GM12878 (cell line): ENCODE measurements around the gene SCAP.

Experiments
- CHD1 ChIP-seq: IDR thresholded peaks from 2 replicates; pipeline ENCODE4 v1.6.1; 2012; ENCODE audit warnings: low read depth, low read length, improper control_type of control experiment
- CTCF ChIP-seq, 3 experiments: IDR thresholded peaks in 2 of 3; conservative IDR thresholded peaks in 1 of 3; 2 replicates each; pipeline ENCODE4 v1.5.1; 2011; ENCODE audit warnings: low read depth in 3 of 3, low read length in 3 of 3, mild to moderate bottlenecking in 3 of 3, control low read depth in 2 of 3, moderate library complexity in 2 of 3, inconsistent platforms in 1 of 3, mixed read lengths in 1 of 3; ENCODE audit not compliant: control insufficient read depth in 2 of 3, insufficient read depth in 1 of 3; ENCODE audit errors: extremely low read depth in 1 of 3
- EP300 ChIP-seq, 2 experiments: fragments of 150-350 bp in 1 of 2; IDR thresholded peaks; 2 replicates each; pipeline ENCODE4 v1.6.1; 2011 to 2012; ENCODE audit warnings: low read depth in 2 of 2, low read length in 2 of 2, borderline replicate concordance in 1 of 2, improper control_type of control experiment in 1 of 2, inconsistent platforms in 1 of 2; ENCODE audit not compliant: control insufficient read depth in 1 of 2
- HDAC2 ChIP-seq: fragments of 200-600 bp; sonication (generic); IDR thresholded peaks from 2 replicates; pipeline ENCODE4 v1.6.1; 2017
- RAD21 ChIP-seq: IDR thresholded peaks from 2 replicates; pipeline ENCODE4 v1.6.1; 2011; ENCODE audit warnings: mild to moderate bottlenecking, low read depth, low read length, moderate library complexity; ENCODE audit not compliant: insufficient read depth
- RAD51 ChIP-seq: fragments of 450-650 bp; IDR thresholded peaks from 2 replicates; pipeline ENCODE4 v1.6.1; 2016; ENCODE audit warnings: moderate library complexity, mild to moderate bottlenecking, inconsistent platforms
- RCOR1 ChIP-seq: conservative IDR thresholded peaks from 2 replicates; pipeline ENCODE4 v1.6.1; 2012; ENCODE audit warnings: low read depth, low read length, improper control_type of control experiment
- SMC3 ChIP-seq: IDR thresholded peaks from 2 replicates; pipeline ENCODE4 v1.6.1; 2011; ENCODE audit warnings: low read length, improper control_type of control experiment, borderline replicate concordance
- TF ChIP-seq, protein P1 (sequence below): fragments of 450-650 bp; IDR thresholded peaks from 2 replicates; pipeline ENCODE4 v1.6.1; 2017; ENCODE audit warnings: mild to moderate bottlenecking, moderate library complexity

DNA sequence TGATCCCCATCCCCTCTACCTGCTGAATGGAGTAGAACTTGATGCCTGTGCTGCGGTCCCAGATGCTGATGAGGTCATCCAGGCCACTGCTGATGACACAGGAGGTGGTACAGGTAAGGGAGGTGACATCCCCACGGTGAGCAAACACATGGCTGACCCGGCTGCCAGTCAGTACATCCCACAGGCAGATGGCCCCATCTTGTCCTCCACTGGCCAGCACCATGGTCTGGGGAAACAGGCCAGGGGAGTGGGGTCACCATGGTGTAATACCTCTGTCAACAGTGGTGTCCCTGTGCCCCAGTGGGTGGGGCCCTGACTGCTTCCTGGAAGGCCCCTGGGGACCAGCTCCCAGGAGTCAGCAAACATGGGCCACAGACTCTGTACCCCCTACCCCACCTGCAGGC is 61.6 kb downstream of the SCAP start:
- no peak for TF ChIP-seq RAD51
- TF ChIP-seq SMC3 = no peak
- TF ChIP-seq RCOR1 = no peak
- no peak for TF ChIP-seq HDAC2
- no peak for TF ChIP-seq RAD21
- no peak for TF ChIP-seq CTCF (IDR thresholded peaks at IDR 0.05 in 2 of 3, conservative IDR thresholded peaks at IDR 0.05 in 1 of 3; ENCODE audit: control insufficient read depth in 2 of 3, extremely low read depth in 1 of 3, insufficient read depth in 1 of 3, low read depth in 3 of 3, low read length in 3 of 3)
- TF ChIP-seq CHD1 = no peak
- TF ChIP-seq, protein P1, sequence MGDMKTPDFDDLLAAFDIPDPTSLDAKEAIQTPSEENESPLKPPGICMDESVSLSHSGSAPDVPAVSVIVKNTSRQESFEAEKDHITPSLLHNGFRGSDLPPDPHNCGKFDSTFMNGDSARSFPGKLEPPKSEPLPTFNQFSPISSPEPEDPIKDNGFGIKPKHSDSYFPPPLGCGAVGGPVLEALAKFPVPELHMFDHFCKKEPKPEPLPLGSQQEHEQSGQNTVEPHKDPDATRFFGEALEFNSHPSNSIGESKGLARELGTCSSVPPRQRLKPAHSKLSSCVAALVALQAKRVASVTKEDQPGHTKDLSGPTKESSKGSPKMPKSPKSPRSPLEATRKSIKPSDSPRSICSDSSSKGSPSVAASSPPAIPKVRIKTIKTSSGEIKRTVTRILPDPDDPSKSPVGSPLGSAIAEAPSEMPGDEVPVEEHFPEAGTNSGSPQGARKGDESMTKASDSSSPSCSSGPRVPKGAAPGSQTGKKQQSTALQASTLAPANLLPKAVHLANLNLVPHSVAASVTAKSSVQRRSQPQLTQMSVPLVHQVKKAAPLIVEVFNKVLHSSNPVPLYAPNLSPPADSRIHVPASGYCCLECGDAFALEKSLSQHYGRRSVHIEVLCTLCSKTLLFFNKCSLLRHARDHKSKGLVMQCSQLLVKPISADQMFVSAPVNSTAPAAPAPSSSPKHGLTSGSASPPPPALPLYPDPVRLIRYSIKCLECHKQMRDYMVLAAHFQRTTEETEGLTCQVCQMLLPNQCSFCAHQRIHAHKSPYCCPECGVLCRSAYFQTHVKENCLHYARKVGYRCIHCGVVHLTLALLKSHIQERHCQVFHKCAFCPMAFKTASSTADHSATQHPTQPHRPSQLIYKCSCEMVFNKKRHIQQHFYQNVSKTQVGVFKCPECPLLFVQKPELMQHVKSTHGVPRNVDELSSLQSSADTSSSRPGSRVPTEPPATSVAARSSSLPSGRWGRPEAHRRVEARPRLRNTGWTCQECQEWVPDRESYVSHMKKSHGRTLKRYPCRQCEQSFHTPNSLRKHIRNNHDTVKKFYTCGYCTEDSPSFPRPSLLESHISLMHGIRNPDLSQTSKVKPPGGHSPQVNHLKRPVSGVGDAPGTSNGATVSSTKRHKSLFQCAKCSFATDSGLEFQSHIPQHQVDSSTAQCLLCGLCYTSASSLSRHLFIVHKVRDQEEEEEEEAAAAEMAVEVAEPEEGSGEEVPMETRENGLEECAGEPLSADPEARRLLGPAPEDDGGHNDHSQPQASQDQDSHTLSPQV = no peak
- TF ChIP-seq EP300 (IDR thresholded peaks at IDR 0.05; ENCODE audit: borderline replicate concordance in 1 of 2, control insufficient read depth in 1 of 2, low read depth in 2 of 2, low read length in 2 of 2) = no peak
